MM.1S (cell line): ENCODE measurements around the gene CFL2.
"Not testable (repeated sequence)": the region's sequence is repeated elsewhere in the genome, so short reads cannot be mapped to it uniquely, and the experiment has no call there.

Experiments used
- DNase-seq: peaks from one replicate; pipeline ENCODE4 v3.0.0-alpha.2; 2015
- H2AFZ ChIP-seq: fragments of 300-600 bp; sonication (generic); 2 replicates; pipeline ENCODE4 v1.6.0; 2016; ENCODE audit warnings: antibody characterized with exemption, low read length
- H3F3A ChIP-seq: fragments of 300-600 bp; sonication (generic); 2 replicates; pipeline ENCODE4 v1.6.1; 2016; ENCODE audit warnings: mild to moderate bottlenecking, antibody characterized with exemption, low read length, moderate library complexity, mixed read lengths; ENCODE audit not compliant: insufficient read depth
- H3K27ac ChIP-seq: fragments of 300-600 bp; sonication (generic); 2 replicates; pipeline ENCODE4 v1.5.1; 2016; ENCODE audit warnings: mild to moderate bottlenecking, low read length
- H3K27me3 ChIP-seq: fragments of 300-600 bp; sonication (generic); replicated peaks from 2 replicates; pipeline ENCODE4 v1.6.0; 2016; ENCODE audit warnings: low read length; ENCODE audit not compliant: insufficient read depth
- H3K36me3 ChIP-seq: fragments of 300-600 bp; sonication (generic); replicated peaks from 2 replicates; pipeline ENCODE4 v1.6.1; 2016; ENCODE audit warnings: mild to moderate bottlenecking, low read length, mixed read lengths; ENCODE audit not compliant: insufficient read depth
- H3K4me1 ChIP-seq: fragments of 300-600 bp; sonication (generic); 2 replicates; pipeline ENCODE4 v1.6.1; 2016; ENCODE audit warnings: low read length, mixed read lengths
- H3K4me2 ChIP-seq: fragments of 300-600 bp; sonication (generic); 2 replicates; pipeline ENCODE4 v1.6.0; 2016; ENCODE audit warnings: low read depth, low read length
- H3K4me3 ChIP-seq: fragments of 300-600 bp; sonication (generic); 2 replicates; pipeline ENCODE4 v1.5.1; 2016; ENCODE audit warnings: low read length, mixed read lengths
- H3K79me2 ChIP-seq: fragments of 300-600 bp; sonication (generic); 2 replicates; pipeline ENCODE4 v1.6.1; 2016; ENCODE audit warnings: mixed run types, low read length, mixed read lengths
- H3K9ac ChIP-seq: fragments of 300-600 bp; sonication (generic); 2 replicates; pipeline ENCODE4 v1.6.1; 2016; ENCODE audit warnings: low read length, mixed read lengths
- H3K9me2 ChIP-seq: fragments of 300-600 bp; sonication (generic); replicated peaks from 2 replicates; pipeline ENCODE4 v1.6.1; 2016; ENCODE audit warnings: mild to moderate bottlenecking, low read length, mixed read lengths; ENCODE audit not compliant: insufficient read depth
- H3K9me3 ChIP-seq: fragments of 300-600 bp; sonication (generic); replicated peaks from 2 replicates; pipeline ENCODE4 v1.6.1; 2016; ENCODE audit warnings: mild to moderate bottlenecking, low read length, mixed read lengths; ENCODE audit not compliant: insufficient read depth
- H4K20me1 ChIP-seq: fragments of 300-600 bp; sonication (generic); 2 replicates; pipeline ENCODE4 v1.6.1; 2016; ENCODE audit warnings: mild to moderate bottlenecking, low read length, moderate library complexity, mixed read lengths; ENCODE audit not compliant: insufficient read depth
- EZH2 ChIP-seq: fragments of 300-600 bp; sonication (generic); optimal IDR thresholded peaks from 2 replicates; pipeline ENCODE3; 2017; ENCODE audit warnings: low read depth, mild to moderate bottlenecking, antibody characterized with exemption, low read length, mixed read lengths
- EZH2phosphoT487 ChIP-seq: fragments of 300-600 bp; sonication (generic); IDR thresholded peaks from 2 replicates; pipeline ENCODE4 v1.6.1; 2018; ENCODE audit warnings: antibody characterized with exemption, low read length
- TF ChIP-seq, protein P1 (sequence below): fragments of 300-600 bp; sonication (generic); IDR thresholded peaks from 2 replicates; pipeline ENCODE4 v1.5.1; 2016; ENCODE audit warnings: antibody characterized with exemption, low read length, mixed read lengths

Gene CFL2

DNA sequence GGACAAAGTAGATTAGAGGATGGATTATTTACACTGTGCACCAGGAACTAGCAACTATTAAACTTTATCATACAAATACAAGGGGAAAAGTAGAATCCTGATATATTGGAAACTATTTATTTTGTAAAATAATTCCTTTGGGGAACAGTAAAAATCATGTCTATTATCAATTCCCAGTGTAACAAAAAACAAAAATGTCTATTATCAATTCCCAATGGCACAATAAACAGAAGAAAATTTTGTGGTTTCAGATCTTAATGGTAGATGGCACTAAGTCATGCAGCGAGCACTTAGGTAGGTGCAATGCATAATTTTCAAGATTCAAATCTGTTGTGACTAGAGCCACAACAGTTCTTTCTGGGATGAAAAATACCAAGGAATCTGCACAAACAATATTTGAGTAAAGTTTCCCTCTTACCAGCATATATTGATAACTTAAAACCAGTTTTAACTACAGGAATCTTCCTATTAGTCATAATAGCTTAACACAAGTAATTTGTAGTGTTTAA, 13.7 kb downstream of the CFL2 start:
- Histone ChIP-seq H3K4me1 (no peaks in the 10 kb centered on the region), H3K9me3 (no peaks in the 10 kb centered on the region), H3K36me3 (no peaks in the 10 kb centered on the region), H3K27me3 (no peaks in the 10 kb centered on the region), H3F3A (no peaks in the 10 kb centered on the region), H4K20me1 (no peaks in the 10 kb centered on the region), H3K79me2 (no peaks in the 10 kb centered on the region), H2AFZ (no peak overlapping the region), H3K27ac (no peak overlapping the region), H3K9ac (no peak overlapping the region), H3K4me2 (no peak overlapping the region), H3K9me2 (no peaks in the 10 kb centered on the region), H3K4me3 (no peak overlapping the region)
- TF ChIP-seq, protein P1, sequence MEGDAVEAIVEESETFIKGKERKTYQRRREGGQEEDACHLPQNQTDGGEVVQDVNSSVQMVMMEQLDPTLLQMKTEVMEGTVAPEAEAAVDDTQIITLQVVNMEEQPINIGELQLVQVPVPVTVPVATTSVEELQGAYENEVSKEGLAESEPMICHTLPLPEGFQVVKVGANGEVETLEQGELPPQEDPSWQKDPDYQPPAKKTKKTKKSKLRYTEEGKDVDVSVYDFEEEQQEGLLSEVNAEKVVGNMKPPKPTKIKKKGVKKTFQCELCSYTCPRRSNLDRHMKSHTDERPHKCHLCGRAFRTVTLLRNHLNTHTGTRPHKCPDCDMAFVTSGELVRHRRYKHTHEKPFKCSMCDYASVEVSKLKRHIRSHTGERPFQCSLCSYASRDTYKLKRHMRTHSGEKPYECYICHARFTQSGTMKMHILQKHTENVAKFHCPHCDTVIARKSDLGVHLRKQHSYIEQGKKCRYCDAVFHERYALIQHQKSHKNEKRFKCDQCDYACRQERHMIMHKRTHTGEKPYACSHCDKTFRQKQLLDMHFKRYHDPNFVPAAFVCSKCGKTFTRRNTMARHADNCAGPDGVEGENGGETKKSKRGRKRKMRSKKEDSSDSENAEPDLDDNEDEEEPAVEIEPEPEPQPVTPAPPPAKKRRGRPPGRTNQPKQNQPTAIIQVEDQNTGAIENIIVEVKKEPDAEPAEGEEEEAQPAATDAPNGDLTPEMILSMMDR, result no peak
- TF ChIP-seq EZH2 (no peak), EZH2phosphoT487 (no peak)
- DNase-seq, result no peak

DNA sequence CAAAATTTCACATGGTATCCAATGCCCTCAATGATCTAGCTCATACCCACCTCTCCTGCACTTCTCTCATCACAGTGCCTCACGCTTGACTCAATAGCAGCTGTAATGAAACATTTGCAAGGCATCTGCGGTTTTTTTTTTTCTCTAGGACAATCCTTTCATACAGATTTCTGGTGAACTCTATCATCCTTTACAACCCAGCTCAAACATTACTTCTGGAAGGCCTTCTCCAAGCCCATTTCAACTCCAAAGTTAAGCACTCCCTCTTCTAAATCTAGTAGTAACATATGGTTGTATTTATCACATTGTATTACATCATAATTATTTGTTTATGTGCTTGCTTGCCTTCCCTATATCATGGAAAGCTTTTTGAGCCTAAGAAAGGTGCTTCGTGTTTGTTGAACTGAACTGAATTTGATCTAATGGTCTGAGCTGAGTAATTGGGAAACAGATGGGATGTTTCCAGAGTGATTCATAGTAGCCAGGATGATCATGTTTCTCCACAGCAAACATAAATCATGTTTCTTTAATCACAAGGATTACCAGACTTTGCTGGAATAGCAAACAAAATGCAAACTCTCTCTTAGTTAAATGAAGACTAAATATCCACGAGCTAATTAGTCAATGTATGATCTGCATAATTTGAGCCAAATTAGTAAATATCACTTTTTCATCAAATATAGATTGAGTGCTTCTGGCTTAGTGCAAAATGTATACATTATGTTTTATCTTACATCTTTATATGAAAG, 14.3 kb downstream of the CFL2 start:
- H3K4me2 ChIP-seq, result no peak overlapping the region
- no peaks in the 10 kb centered on the region for H3K9me3 ChIP-seq
- no peaks in the 10 kb centered on the region for H3K79me2 ChIP-seq
- H3K36me3 ChIP-seq, result no peaks in the 10 kb centered on the region
- no peaks in the 10 kb centered on the region for H3K4me1 ChIP-seq
- no peak overlapping the region for H3K4me3 ChIP-seq
- no peak overlapping the region for H3K27ac ChIP-seq
- no peaks in the 10 kb centered on the region for H3K9me2 ChIP-seq
- TF ChIP-seq, protein P1, result no peak
- TF ChIP-seq EZH2, result no peak
- no peak for TF ChIP-seq EZH2phosphoT487
- no peak overlapping the region for H2AFZ ChIP-seq
- no peaks in the 10 kb centered on the region for H3K27me3 ChIP-seq
- no peaks in the 10 kb centered on the region for H3F3A ChIP-seq
- no peaks in the 10 kb centered on the region for H4K20me1 ChIP-seq
- H3K9ac ChIP-seq, result no peak overlapping the region
- DNase-seq, result no peak

GRCh38 chr14:34694216-34694615, 20.2 kb downstream of the CFL2 start:
- not testable (repeated sequence) for H3K4me2 ChIP-seq, DNase-seq, H3K9ac ChIP-seq, H3K27ac ChIP-seq, H2AFZ ChIP-seq, H4K20me1 ChIP-seq, H3K4me1 ChIP-seq, H3K4me3 ChIP-seq, H3K9me3 ChIP-seq, H3K79me2 ChIP-seq, H3K27me3 ChIP-seq, H3K9me2 ChIP-seq, H3K36me3 ChIP-seq, H3F3A ChIP-seq

GRCh38 chr14:34693228-34693939, 21.0 kb downstream of the CFL2 start:
- no peaks in the 10 kb centered on the region for H3K36me3 ChIP-seq
- H3F3A ChIP-seq, result no peaks in the 10 kb centered on the region
- no peak overlapping the region for H2AFZ ChIP-seq
- no peaks in the 10 kb centered on the region for H3K4me1 ChIP-seq
- no peak for DNase-seq
- no peaks in the 10 kb centered on the region for H3K27me3 ChIP-seq
- H3K9me3 ChIP-seq, result no peaks in the 10 kb centered on the region
- no peak overlapping the region for H3K9ac ChIP-seq
- no peak for TF ChIP-seq EZH2
- TF ChIP-seq, protein P1, result no peak
- TF ChIP-seq EZH2phosphoT487, result no peak
- no peak overlapping the region for H3K4me3 ChIP-seq
- H3K9me2 ChIP-seq, result no peaks in the 10 kb centered on the region
- no peaks in the 10 kb centered on the region for H3K79me2 ChIP-seq
- H3K27ac ChIP-seq, result no peak overlapping the region
- no peaks in the 10 kb centered on the region for H4K20me1 ChIP-seq
- no peak overlapping the region for H3K4me2 ChIP-seq
